Islet precursor cell (in vitro differentiated cells): Measurements from ENCODE around the gene CSRP1.
"Not testable (repeated sequence)": the region's sequence is repeated elsewhere in the genome, so short reads cannot be mapped to it uniquely, and the experiment has no call there.

Experiments
- DNase-seq: peaks from one replicate; pipeline ENCODE4 v3.0.0-alpha.2; 2018

Gene CSRP1

GRCh38 chr1:201475915-201476669 lies 30.8 kb downstream of the CSRP1 start:
- DNase-seq, result no peak

DNA sequence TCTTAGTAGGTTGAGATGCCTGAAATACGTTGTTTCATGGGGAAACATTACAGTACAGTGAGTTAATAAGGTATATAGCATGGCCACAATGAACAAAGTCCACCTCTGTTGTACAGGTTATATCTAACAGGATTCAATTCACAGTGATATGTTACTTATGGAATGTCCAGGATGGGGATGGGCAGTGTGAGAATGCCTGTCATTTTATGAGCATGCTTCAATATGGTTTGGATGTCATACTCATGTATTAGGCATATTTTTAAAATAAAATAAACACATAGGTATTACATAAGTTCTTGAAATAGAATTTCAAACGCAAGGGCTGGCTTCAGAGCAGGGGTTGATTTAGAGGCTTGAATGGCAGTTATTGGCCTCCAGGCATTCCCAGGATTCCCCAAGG lies 31.8 kb downstream of the CSRP1 start:
- DNase-seq, result no peak

DNA sequence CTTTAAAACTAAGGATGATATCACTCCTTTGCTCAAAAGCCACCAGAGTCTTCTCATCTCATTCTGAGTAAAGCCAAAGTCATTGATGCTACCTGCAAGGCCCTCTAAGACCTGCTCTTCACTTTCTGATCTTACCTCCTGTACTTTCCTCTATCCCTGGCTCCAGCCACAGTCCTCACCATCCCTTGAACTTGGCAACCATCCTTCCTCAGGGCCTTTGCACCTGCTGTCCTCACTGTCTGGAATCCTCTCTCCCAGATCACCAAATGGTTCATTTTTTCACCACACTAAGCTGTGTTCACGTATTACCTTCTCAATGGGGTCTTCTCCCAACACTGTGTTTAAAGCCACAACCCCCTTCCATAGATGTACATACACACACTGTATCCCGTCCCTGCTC lies 33.6 kb downstream of the CSRP1 start:
- DNase-seq, result no peak

DNA sequence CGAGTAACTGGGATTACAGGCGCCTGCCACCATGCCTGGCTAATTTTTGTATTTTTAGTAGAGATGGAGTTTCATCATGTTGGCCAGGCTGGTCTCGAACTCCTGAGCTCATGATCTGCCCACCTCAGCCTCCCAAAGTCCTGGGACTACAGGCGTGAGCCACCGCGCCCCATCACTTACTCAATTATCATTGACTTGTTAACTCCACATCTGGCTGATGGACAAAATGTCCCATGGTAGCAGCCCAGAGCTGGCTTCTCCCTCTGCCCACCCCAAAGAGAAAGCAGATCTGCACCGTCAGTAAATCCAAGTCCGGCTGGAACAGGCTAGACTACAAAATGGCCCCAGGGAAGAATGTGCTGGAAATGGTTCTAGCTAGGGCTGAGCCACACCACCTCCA lies 34.6 kb downstream of the CSRP1 start:
- DNase-seq, result not testable (repeated sequence)

- no peak for DNase-seq
These were observed 35.2 kb downstream of the CSRP1 start for GRCh38 chr1:201471772-201472171.

DNA sequence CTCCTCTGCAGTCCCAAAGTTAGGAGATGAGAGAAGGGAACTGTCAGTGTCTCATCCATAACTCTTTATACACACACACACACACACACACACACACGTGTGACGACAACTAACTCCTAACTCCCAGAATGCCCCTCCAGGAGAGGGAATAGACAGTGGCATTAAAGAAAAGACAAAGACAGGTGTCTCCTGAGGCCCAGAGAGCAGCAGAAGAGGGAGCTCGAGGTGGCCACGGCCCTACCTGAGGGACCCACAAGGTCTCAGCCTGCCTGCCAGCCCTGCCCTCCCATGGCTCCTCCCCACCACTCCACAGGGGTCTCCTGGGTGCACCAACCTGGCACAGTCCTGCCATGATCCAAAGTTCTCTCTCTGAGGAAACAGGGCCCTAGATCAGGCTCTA lies 36.3 kb downstream of the CSRP1 start:
- DNase-seq, result no peak

DNA sequence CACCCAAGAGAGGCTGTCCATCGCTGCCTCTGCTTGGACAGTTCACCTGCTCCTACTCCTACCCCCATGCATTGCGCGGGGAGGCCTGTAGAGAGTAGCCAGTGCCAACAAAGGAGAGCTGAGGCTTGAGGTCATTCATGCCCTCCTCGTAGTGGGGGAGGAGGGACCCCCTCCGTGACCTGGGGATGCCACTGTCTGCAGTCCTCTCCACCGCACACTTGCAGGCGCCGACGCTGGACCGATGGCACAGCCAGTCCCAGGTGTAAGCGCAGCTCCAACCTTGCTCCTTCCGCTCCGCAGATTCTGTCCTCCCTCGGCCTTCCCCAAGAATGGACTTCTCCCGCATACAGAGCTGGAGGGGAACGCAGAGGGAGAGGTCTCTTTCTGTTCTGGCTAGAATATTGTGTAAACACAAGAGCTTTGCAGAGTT lies 37.3 kb downstream of the CSRP1 start:
- DNase-seq, result no peak

DNA sequence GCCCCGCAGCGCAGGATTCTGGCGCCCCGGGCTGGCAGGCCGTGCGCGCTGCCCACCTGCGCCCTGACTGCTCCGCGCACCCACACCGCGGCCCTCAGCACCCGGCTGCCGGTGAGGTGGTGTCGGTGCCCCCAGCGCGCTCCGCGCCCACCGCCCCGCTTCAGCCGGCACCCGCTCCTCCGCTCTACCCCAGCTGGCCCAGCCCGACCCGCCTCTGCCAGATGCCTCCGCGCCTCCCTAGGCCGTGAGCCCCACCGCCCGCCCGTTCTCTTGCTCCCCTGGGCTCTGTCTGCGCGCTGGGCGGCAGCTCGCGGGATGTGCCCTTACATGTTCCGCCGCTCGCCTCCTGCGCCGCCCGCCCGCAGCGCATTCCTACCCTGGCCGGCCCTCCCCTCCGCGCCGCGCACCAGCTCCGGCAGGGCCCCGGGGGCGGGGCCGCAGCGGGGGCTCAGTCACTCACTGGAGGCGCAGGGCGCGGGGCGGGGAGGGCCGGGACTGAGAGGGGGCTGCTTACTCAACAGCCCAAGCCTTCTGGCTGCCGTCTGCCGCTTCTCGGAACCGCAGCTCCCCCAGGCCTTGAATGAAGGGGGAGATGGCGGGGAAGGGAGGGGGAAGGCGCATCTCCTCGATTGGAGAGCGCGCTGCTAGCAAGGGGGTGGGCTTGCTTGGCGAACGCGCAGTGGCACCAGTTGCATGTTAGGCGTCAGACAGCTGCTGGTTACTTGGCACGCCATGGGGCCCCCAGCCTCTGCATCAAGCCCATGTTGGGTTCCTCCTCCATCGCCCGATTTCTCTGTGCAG lies 37.9 kb downstream of the CSRP1 start, which contains the start of gene PHLDA3:
Gene PHLDA3, minus strand, starts transcription at position 345 of the 801 bp plus-strand sequence. CDS start 402 bp downstream, outside the sequence.
- DNase-seq, result peak; percentile 98

GRCh38 chr1:201468501-201468843 lies 38.5 kb downstream of the CSRP1 start:
- DNase-seq, result no peak

DNA sequence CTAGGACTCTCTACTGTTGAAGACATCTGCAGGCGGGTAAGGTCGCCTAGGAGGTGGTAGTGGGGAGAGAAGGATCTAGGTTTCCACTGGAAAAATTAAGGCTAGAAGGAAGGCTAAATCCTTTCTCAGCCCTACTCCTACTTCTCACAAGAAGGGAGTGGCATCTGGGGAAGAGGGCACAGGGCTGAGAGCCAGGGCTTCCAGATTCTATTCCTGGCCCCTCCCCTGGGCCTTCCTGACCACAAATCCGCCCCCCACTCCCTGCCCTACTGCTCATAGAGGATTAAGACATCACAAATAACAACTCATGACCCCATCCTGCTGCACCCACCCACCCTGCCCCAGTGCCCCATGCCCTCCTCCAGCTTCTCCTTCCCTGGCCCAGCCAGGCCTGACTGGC lies 40.4 kb downstream of the CSRP1 start:
- no peak for DNase-seq

GRCh38 chr1:201465698-201466290 lies 41.1 kb downstream of the CSRP1 start:
- no peak for DNase-seq

- DNase-seq, result peak; percentile 86
These were observed 43.8 kb downstream of the CSRP1 start for GRCh38 chr1:201463071-201463552.

DNA sequence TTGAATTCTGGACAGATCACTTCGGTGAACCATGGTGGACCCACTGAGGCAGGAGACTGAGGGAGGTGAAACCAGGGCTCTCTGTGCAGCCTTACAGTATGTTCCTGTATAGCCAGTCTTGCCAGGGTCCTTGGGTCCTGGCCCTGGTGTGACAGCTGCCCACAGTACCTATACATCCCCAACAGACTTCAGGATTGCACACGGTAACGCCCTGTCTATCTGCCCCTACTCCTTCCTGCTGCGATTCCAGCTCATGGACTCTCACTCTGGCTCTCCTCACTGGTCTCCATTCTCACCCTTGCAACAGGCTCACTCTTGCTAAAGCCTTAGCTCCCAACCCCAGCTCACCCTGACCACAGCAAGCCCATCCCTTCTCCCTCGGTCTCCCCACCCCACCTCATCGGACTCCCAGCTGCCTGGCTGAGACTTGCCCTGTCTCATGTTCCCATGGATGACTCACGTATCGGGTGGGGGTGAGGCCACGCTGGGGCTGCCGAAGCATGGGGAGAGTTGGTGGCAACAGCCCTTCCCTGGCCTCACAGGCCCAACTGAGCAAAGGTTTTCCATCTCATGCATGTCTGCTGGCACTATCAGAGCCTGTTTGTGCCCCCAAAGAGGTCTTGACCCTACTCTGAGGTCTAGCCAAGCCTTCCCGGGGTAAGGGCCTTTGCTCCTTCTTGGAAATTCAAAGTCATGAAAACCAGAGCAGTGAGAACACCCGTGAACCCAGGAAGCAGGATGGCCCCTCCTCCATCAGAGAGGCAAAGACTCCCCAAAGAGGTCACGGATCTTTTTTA lies 45.1 kb downstream of the CSRP1 start:
- peak; percentile 95 for DNase-seq

DNA sequence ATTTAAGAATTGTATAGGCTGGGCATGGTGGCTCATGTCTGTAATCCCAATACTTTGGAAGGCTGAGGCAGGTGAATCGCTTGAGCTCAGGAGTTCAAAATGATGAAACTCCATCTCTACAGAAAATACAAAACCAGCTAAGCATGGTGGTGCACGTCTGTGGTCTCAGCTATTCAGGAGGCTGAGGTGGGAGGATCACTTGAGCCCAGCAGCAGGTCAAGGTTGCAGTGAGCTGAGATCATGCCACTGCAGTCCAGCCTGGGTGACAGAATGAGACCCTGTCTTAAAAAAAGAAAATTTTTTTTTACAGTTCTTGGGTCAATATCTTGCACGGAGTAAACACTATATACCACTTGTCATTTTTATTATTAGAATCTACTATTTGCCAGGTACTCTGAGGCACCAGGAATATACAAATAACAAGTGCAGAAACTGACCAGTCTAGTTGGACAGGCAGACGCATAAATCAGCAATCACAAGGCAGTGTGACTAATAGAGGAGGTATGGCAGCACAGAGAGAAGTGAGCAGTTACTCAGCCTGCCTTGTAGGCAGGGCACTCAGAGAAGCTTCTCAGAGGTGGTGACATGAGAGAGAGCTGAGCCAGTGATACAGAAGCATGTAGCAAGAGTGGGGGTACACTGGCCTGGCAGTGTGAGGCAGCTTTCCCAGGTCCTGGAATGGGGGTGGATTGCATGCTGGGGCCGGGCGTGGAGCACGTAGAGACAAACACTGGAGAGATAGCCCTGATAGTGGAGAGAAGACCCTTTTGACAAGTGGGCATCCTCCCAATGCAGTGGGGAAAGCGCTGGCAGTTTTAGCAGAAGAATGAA lies 45.9 kb downstream of the CSRP1 start:
- DNase-seq, result peak; percentile 96

DNA sequence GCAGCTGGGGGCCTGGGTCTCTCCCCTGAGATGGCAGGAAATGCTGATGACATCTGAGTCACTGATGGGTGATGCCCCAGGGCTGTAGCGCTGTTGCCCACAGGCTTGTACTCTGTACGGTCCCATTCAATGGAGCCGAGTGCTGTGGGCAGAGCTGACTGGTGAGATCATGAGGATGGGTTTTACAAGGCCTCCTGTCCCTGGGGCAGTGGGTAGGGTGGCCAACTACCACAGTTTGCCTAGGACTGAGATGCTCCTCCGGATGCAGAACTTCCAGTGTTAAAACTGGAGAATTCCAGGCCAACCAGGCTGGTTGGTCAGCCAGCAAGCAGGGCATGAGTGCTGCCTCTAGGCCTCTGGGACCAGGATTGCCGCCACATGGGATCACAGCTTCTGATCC lies 47.1 kb downstream of the CSRP1 start:
- DNase-seq, result no peak

- DNase-seq, result no peak
These were observed 47.9 kb downstream of the CSRP1 start for GRCh38 chr1:201459052-201459451.

DNA sequence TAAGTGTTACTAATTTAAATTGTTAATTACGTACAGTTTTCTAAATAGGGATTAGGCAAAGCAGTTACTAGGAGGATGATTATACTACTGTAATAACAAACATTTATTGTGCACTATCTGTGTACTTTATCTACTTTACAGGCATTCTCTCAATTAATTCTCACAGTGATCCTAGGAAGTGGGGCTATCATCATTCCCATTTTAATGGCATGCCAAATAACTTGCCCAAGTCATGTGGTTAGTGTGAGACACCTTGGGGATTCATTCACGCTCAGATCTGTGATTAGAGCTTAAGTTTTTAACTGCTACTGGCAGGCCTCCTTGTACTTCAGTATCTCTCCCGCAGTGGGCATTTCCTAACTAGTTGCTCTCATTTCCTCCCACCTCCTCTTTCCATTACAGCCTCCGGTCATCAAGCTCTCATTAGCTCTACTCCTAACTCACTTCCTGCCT lies 49.4 kb downstream of the CSRP1 start:
- no peak for DNase-seq

DNA sequence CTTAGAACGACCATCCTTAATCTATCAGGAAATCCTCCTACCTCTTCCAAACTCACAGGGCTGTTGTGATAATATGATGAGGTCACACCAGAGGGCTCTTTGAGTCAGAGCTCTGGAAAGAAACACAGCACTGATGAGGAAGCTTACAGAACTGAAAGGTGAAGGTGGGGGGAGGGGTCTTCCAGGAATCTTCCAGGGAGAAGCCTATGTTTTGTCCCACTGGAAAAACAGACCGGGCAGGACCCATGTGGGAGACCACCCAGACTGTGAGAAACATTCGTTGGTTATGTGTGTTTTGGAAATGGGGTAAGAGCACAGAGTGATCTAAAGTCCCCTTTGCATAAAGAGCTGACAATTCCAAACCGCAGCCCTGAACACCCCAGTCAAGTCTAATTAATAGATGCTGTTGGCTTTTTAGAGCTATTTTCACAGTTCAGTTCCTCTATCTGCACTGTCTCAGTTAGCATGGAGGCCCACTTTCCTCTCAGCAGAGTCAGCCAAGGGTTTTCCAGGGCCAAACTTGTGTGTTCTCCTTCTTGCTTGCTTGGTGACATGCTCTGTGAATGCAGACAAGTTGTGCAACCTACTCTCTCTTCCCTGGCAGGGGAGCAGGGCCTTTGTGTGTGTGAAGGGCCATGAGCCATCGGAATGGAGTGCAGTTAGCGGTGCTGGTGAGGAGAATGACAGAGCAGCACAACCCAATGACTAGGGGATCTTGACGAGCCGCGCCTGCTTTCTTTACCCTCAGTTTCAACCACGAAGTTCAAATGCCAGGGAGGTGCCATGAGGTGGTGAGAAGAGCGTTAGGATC lies 50.2 kb downstream of the CSRP1 start:
- peak; percentile 94 for DNase-seq

GRCh38 chr1:201455098-201455497 lies 51.8 kb downstream of the CSRP1 start:
- no peak for DNase-seq

DNA sequence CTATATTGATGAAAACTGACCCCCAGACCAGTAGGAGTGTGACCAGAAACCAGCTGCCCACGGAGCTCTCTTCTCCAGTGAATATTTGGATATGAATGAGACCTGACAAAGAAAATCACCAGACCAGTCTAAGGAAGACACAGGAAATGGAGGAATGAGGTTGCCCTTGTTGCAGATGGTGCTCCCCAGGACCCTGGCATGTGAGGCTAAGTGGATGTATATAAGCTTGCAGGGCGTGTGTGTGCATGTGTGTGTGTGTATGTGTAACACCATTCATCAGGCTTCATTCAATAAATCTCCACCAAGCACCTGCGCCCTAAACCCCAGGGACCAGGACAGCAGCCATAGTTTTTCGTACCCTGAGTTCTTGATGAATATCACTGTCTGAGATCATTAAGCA lies 52.3 kb downstream of the CSRP1 start:
- DNase-seq, result no peak

- no peak for DNase-seq
These were observed 54.1 kb downstream of the CSRP1 start for GRCh38 chr1:201452866-201453265.
